Neural progenitor cell (in vitro differentiated cells): Measurements from ENCODE around the gene KCTD3.

ENCODE experiments used
- EZH2phosphoT487 ChIP-seq: fragments of 200-600 bp; sonication (generic); IDR thresholded peaks from 2 replicates; pipeline ENCODE4 v1.6.1; 2017; ENCODE audit warnings: antibody characterized with exemption
- TF ChIP-seq, protein P1 (sequence below): fragments of 200-600 bp; sonication (generic); IDR thresholded peaks from 2 replicates; pipeline ENCODE4 v1.5.1; 2017; ENCODE audit warnings: antibody characterized with exemption, mild to moderate bottlenecking

DNA sequence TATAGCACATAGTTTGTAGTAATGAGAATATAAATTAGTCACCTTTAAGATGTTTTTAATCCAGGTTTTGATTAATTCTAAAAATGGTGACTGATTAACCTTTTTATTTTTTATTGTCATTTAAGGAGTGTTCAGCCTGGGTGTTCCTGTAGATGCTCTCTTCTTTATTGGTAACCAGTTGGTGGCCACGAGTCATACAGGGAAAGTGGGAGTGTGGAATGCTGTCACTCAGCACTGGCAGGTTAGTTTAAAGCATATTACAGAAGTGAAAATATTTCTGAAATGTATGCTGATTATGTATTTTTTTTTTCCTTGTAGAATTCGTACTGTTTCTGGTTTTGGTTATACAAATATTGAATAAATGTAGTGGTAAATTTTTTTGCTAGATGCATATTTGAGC lies 28.1 kb downstream of the KCTD3 start:
- no peak for TF ChIP-seq EZH2phosphoT487
- TF ChIP-seq, protein P1, sequence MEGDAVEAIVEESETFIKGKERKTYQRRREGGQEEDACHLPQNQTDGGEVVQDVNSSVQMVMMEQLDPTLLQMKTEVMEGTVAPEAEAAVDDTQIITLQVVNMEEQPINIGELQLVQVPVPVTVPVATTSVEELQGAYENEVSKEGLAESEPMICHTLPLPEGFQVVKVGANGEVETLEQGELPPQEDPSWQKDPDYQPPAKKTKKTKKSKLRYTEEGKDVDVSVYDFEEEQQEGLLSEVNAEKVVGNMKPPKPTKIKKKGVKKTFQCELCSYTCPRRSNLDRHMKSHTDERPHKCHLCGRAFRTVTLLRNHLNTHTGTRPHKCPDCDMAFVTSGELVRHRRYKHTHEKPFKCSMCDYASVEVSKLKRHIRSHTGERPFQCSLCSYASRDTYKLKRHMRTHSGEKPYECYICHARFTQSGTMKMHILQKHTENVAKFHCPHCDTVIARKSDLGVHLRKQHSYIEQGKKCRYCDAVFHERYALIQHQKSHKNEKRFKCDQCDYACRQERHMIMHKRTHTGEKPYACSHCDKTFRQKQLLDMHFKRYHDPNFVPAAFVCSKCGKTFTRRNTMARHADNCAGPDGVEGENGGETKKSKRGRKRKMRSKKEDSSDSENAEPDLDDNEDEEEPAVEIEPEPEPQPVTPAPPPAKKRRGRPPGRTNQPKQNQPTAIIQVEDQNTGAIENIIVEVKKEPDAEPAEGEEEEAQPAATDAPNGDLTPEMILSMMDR = no peak
